ENCODE data around the gene PGAP2.

- TF ChIP-seq CTCF (IDR thresholded peaks at IDR 0.05; ENCODE audit: low read depth, low read length, missing input control): no peak
- TF ChIP-seq HNF4G (IDR thresholded peaks at IDR 0.05): no peak
- no peak for TF ChIP-seq JUND (IDR thresholded peaks at IDR 0.05)
Observed at GRCh38 chr11:3783611-3784010, 24.7 kb upstream of the PGAP2 start.

Data from liver (tissue), 3 donors.